IMR-90 (cell line): ENCODE measurements around the gene SMC1B. TPM values are rescaled to one million over a fixed set of nuclear protein-coding genes. Genes with fewer than 3 reads are reported as not detected.

Source experiments
- ATAC-seq: fragments of 200-7000 bp; cut with Tn5 transposase; 2 replicates; pipeline ENCODE4 v1.9.1; 2020; ENCODE audit warnings: low read depth, mild to moderate bottlenecking, moderate library complexity
- BruUV-seq: library from RNA; stranded (reverse); fragments of 400-500 nt; replicated peaks from 2 replicates; lab custom pipeline; 2021; lab: Mats Ljungman, UMichigan
- CTCF ChIA-PET: fragments of 300-600 bp; formaldehyde crosslinking; extraction: SDS; loops from one replicate; lab custom pipeline; 2021; ENCODE audit warnings: antibody characterized with exemption; lab: Yijun Ruan, JAX
- POLR2A ChIA-PET: fragments of 300-600 bp; sonication (Branson Sonifier 250); formaldehyde crosslinking; loops from one replicate; lab custom pipeline; 2022; ENCODE audit warnings: antibody characterized with exemption; ENCODE audit not compliant: unreplicated experiment; lab: Charles Lee
- DNase-seq: peaks from one replicate; pipeline ENCODE4 v3.0.0; 2013
- H2AFZ ChIP-seq: replicated peaks from 2 replicates; pipeline ENCODE3; 2013; ENCODE audit warnings: low read length, mild to moderate bottlenecking; ENCODE audit not compliant: poor library complexity
- H2AK5ac ChIP-seq: 2 replicates; pipeline ENCODE4 v1.6.1; 2013; ENCODE audit warnings: low read depth, low read length, inconsistent platforms
- H2AK9ac ChIP-seq: replicated peaks from 2 replicates; pipeline ENCODE3; 2013; ENCODE audit warnings: mild to moderate bottlenecking, low read depth, low read length, moderate library complexity; ENCODE audit not compliant: poor library complexity
- H2BK120ac ChIP-seq: 2 replicates; pipeline ENCODE4 v1.6.1; 2013; ENCODE audit warnings: low read depth, low read length, inconsistent platforms
- H2BK15ac ChIP-seq: 3 replicates; pipeline ENCODE4 v1.6.1; 2013; ENCODE audit warnings: low read depth, low read length, inconsistent platforms
- H2BK20ac ChIP-seq: 2 replicates; pipeline ENCODE4 v1.6.1; 2013; ENCODE audit warnings: low read depth, mild to moderate bottlenecking, inconsistent platforms, low read length, moderate library complexity
- H2BK5ac ChIP-seq: 2 replicates; pipeline ENCODE4 v1.6.1; 2013; ENCODE audit warnings: mild to moderate bottlenecking, low read depth, low read length, inconsistent platforms; ENCODE audit not compliant: poor library complexity, severe bottlenecking
- H3K14ac ChIP-seq: replicated peaks from 2 replicates; pipeline ENCODE4 v1.6.1; 2013; ENCODE audit warnings: low read depth, low read length, inconsistent platforms
- H3K18ac ChIP-seq: 2 replicates; pipeline ENCODE4 v1.6.1; 2013; ENCODE audit warnings: low read depth, low read length, control low read depth
- H3K23ac ChIP-seq: 2 replicates; pipeline ENCODE4 v1.6.1; 2013; ENCODE audit warnings: low read depth, low read length, inconsistent platforms
- H3K27ac ChIP-seq: 2 replicates; pipeline ENCODE4 v1.5.1; 2013; ENCODE audit warnings: mild to moderate bottlenecking, control low read depth, low read length; ENCODE audit not compliant: insufficient read depth
- H3K27me3 ChIP-seq: 2 replicates; pipeline ENCODE4 v1.6.1; 2013; ENCODE audit warnings: low read length; ENCODE audit not compliant: control insufficient read depth, insufficient read depth
- H3K36me3 ChIP-seq: 2 replicates; pipeline ENCODE4 v1.6.1; 2013; ENCODE audit warnings: low read length, mixed read lengths; ENCODE audit not compliant: control insufficient read depth, insufficient read depth
- H3K4ac ChIP-seq: 2 replicates; pipeline ENCODE4 v1.6.1; 2013; ENCODE audit warnings: low read depth, low read length, inconsistent platforms
- H3K4me1 ChIP-seq: 2 replicates; pipeline ENCODE4 v1.6.1; 2013; ENCODE audit warnings: low read length, mixed read lengths; ENCODE audit not compliant: control insufficient read depth, insufficient read depth
- H3K4me2 ChIP-seq: 2 replicates; pipeline ENCODE4 v1.6.1; 2013; ENCODE audit warnings: low read depth, mild to moderate bottlenecking, control low read depth, low read length, moderate library complexity
- H3K4me3 ChIP-seq: 2 replicates; pipeline ENCODE4 v1.5.1; 2013; ENCODE audit warnings: low read depth, mild to moderate bottlenecking, control low read depth, low read length, moderate library complexity; ENCODE audit not compliant: insufficient read depth
- H3K56ac ChIP-seq: 2 replicates; pipeline ENCODE4 v1.6.1; 2013; ENCODE audit warnings: low read length, inconsistent platforms; ENCODE audit not compliant: insufficient read depth; ENCODE audit errors: extremely low read depth
- H3K79me1 ChIP-seq, 2 experiments: 2 replicates each; pipeline ENCODE4 v1.6.1; 2013; ENCODE audit warnings: low read length in 2 of 2, inconsistent platforms in 1 of 2, low read depth in 1 of 2
- H3K9ac ChIP-seq: 2 replicates; pipeline ENCODE4 v1.6.1; 2013; ENCODE audit warnings: low read depth, low read length, control low read depth
- H3K9me1 ChIP-seq: 2 replicates; pipeline ENCODE4 v1.6.1; 2013; ENCODE audit warnings: low read length, inconsistent platforms; ENCODE audit not compliant: insufficient read depth
- H3K9me3 ChIP-seq: 2 replicates; pipeline ENCODE4 v1.6.1; 2013; ENCODE audit warnings: low read length; ENCODE audit not compliant: control insufficient read depth, insufficient read depth
- H4K20me1 ChIP-seq: 2 replicates; pipeline ENCODE4 v1.6.1; 2013; ENCODE audit warnings: low read length, inconsistent platforms; ENCODE audit not compliant: insufficient read depth
- H4K5ac ChIP-seq: 2 replicates; pipeline ENCODE4 v1.6.1; 2013; ENCODE audit warnings: mild to moderate bottlenecking, low read depth, low read length, control low read depth
- H4K8ac ChIP-seq, 2 experiments: 2 replicates each; pipeline ENCODE4 v1.6.1; 2013; ENCODE audit warnings: low read depth in 2 of 2, low read length in 2 of 2, control low read depth in 1 of 2, inconsistent platforms in 1 of 2
- H4K91ac ChIP-seq: 2 replicates; pipeline ENCODE4 v1.6.1; 2013; ENCODE audit warnings: low read depth, low read length, inconsistent platforms; ENCODE audit not compliant: insufficient read depth
- CEBPB ChIP-seq: IDR thresholded peaks from 2 replicates; pipeline ENCODE4 v1.6.1; 2012; ENCODE audit warnings: low read depth, low read length, improper control_type of control experiment
- FOS ChIP-seq: fragments of 150-350 bp; IDR thresholded peaks from 2 replicates; pipeline ENCODE4 v1.6.1; 2016; ENCODE audit warnings: low read depth, low read length
- MAFK ChIP-seq: IDR thresholded peaks from 2 replicates; pipeline ENCODE4 v1.6.1; 2012; ENCODE audit warnings: low read depth, low read length, improper control_type of control experiment
- MXI1 ChIP-seq: IDR thresholded peaks from 2 replicates; pipeline ENCODE4 v1.6.1; 2012; ENCODE audit warnings: low read depth, mild to moderate bottlenecking, low read length, moderate library complexity, borderline replicate concordance
- WGBS, 2 experiments: methylation state at CpG; one replicate each; pipeline versions ENCODE4 v1.1.5 to v1.1.7; 2013; ENCODE audit warnings: missing lambda C conversion rate in 2 of 2; ENCODE audit not compliant: insufficient read length in 1 of 2; ENCODE audit errors: extremely low coverage in 2 of 2; 5-methylcytosine and 5-hydroxymethylcytosine counted together
- dilution Hi-C: fragments of 300-500 bp; cut with HindIII; formaldehyde crosslinking; loops from one replicate; pipeline ENCODE4 v1.14.3; 2018; ENCODE audit warnings: low sequenced_read_pairs; ENCODE audit not compliant: unreplicated experiment
- in situ Hi-C: fragments of 300-500 bp; cut with MboI; formaldehyde crosslinking; loops from 3 replicates; pipeline ENCODE4 v1.14.3; 2019; ENCODE audit warnings: low sequenced_read_pairs, inconsistent platforms, mixed read lengths
- intact Hi-C: fragments of 100-400 bp; cut with micrococcal nuclease; formaldehyde crosslinking; loops from 2 replicates; pipeline ENCODE4 v1.10.0; 2022
- polyA plus RNA-seq, 3 experiments: library from polyadenylated mRNA; depleted of rRNA; stranded (reverse); fragments of >200 nt; gene quantifications; 2 replicates each; pipeline ENCODE4 v1.2.3, GENCODE V29; 2012; ENCODE audit warnings: low replicate concordance in 1 of 3
- total RNA-seq: library from RNA; depleted of rRNA; stranded (reverse); fragments of >200 nt; gene quantifications from 2 replicates; pipeline ENCODE4 v1.2.3, GENCODE V29; 2012

The SMC1B gene
- total and polyA plus RNA-seq, 2 of the 4 experiments (the other 2 are of a cell fraction): not detected

- in situ Hi-C loops (no loop called here), dilution Hi-C loops (no loop called here), intact Hi-C loops (no loop called here)
- ATAC-seq: no peak
- H4K5ac ChIP-seq: no peak overlapping the region
- no peak overlapping the region for H3K9ac ChIP-seq
- H3K14ac ChIP-seq: no peak overlapping the region
- peaks cover 55% of the 10 kb centered on the region for H3K36me3 ChIP-seq
- H2AFZ ChIP-seq: no peak overlapping the region
- WGBS, 2 experiments: 100% methylated on average over 5 of the region's 9 CpGs; no CpG with 5 or more reads in 1 of the 2 experiments
- H4K8ac ChIP-seq: no peak overlapping the region
- no peaks in the 10 kb centered on the region for H4K20me1 ChIP-seq
- no peak overlapping the region for H2BK20ac ChIP-seq
- peak overlapping the region; percentile 58 for H2AK9ac ChIP-seq
- no peak overlapping the region for H3K27ac ChIP-seq
- no peak overlapping the region for H2BK120ac ChIP-seq
- H3K4me2 ChIP-seq: no peak overlapping the region
- no peak overlapping the region for H2BK15ac ChIP-seq
- no peak overlapping the region for H3K4ac ChIP-seq
- H3K9me1 ChIP-seq: peaks cover 6% of the 10 kb centered on the region; the same call in 1 of the 2 replicates
- no peak overlapping the region for H3K18ac ChIP-seq
- H3K23ac ChIP-seq: no peak overlapping the region
- no TSS peak for BruUV-seq
- H3K27me3 ChIP-seq: no peaks in the 10 kb centered on the region
- ChIA-PET CTCF (no interaction called here), POLR2A (no interaction called here)
- DNase-seq: no peak
- H3K4me3 ChIP-seq: no peak overlapping the region
- peaks cover 3 to 8% of the 10 kb centered on the region in 2 experiments; a peak in 1 of 4 replicates for H3K79me1 ChIP-seq
- H3K9me3 ChIP-seq: no peaks in the 10 kb centered on the region
- H2AK5ac ChIP-seq: no peak overlapping the region
- no peak overlapping the region for H3K56ac ChIP-seq
- peaks cover 2% of the 10 kb centered on the region; the same call in 1 of the 2 replicates for H3K4me1 ChIP-seq
- no peak overlapping the region for H2BK5ac ChIP-seq
- TF ChIP-seq CEBPB: no peak
- no peak for TF ChIP-seq MXI1
- TF ChIP-seq FOS: no peak
- TF ChIP-seq MAFK: no peak
- H4K91ac ChIP-seq: no peak overlapping the region
Measured at GRCh38 chr22:45331486-45331885, 81.9 kb downstream of the SMC1B start.
